Mesenchymal stem cell (in vitro differentiated cells and primary cell): Measurements from ENCODE around the gene TTC9C.

Experiments used
- DNase-seq: peaks from one replicate; pipeline ENCODE4 v3.0.0-alpha.2; 2013
- H2AFZ ChIP-seq: one replicate; pipeline ENCODE4 v1.6.1; 2013; ENCODE audit warnings: low read depth, mild to moderate bottlenecking, control low read depth, inconsistent platforms, low read length, moderate library complexity
- H2AK5ac ChIP-seq: 2 replicates; pipeline ENCODE4 v1.6.1; 2013; ENCODE audit warnings: low read length, moderate library complexity, mild to moderate bottlenecking, inconsistent platforms; ENCODE audit not compliant: severe bottlenecking
- H2BK120ac ChIP-seq: one replicate; pipeline ENCODE4 v1.6.1; 2013; ENCODE audit warnings: low read depth, mild to moderate bottlenecking, inconsistent platforms, low read length, moderate library complexity
- H2BK12ac ChIP-seq, 2 experiments: one replicate each; pipeline ENCODE4 v1.6.1; 2013; ENCODE audit warnings: inconsistent platforms in 2 of 2, low read length in 2 of 2, mild to moderate bottlenecking in 2 of 2, moderate library complexity in 2 of 2, control low read depth in 1 of 2
- H2BK15ac ChIP-seq: one replicate; pipeline ENCODE4 v1.6.1; 2013; ENCODE audit warnings: mild to moderate bottlenecking, low read depth, inconsistent platforms; ENCODE audit not compliant: poor library complexity, severe bottlenecking
- H2BK5ac ChIP-seq: 2 replicates; pipeline ENCODE4 v1.6.1; 2013; ENCODE audit warnings: low read depth, mild to moderate bottlenecking, low read length, control low read depth, inconsistent platforms; ENCODE audit not compliant: poor library complexity, severe bottlenecking
- H3K14ac ChIP-seq, 2 experiments: one replicate each; pipeline ENCODE4 v1.6.1; 2013; ENCODE audit warnings: inconsistent platforms in 2 of 2, low read length in 2 of 2, control low read depth in 1 of 2, mild to moderate bottlenecking in 1 of 2, moderate library complexity in 1 of 2
- H3K18ac ChIP-seq, 2 experiments: one replicate each; pipeline ENCODE4 v1.6.1; 2013; ENCODE audit warnings: inconsistent platforms in 2 of 2, low read length in 2 of 2, control low read depth in 1 of 2, low read depth in 1 of 2, mild to moderate bottlenecking in 1 of 2
- H3K23ac ChIP-seq, 2 experiments: one replicate each; pipeline ENCODE4 v1.6.1; 2013; ENCODE audit warnings: inconsistent platforms in 2 of 2, low read length in 2 of 2, mild to moderate bottlenecking in 2 of 2, moderate library complexity in 2 of 2, control low read depth in 1 of 2
- H3K27ac ChIP-seq: 2 replicates; pipeline ENCODE4 v1.5.1; 2013; ENCODE audit warnings: mild to moderate bottlenecking, moderate library complexity, low read length, control low read depth, inconsistent platforms; ENCODE audit not compliant: poor library complexity, severe bottlenecking
- H3K27me3 ChIP-seq, 2 experiments: 2 replicates each; pipeline versions ENCODE4 v1.6.1 to v1.7.0; 2013; ENCODE audit warnings: low read length in 2 of 2, mild to moderate bottlenecking in 2 of 2, moderate library complexity in 2 of 2, control low read depth in 1 of 2, inconsistent platforms in 1 of 2; ENCODE audit not compliant: control insufficient read depth in 1 of 2, insufficient read depth in 1 of 2
- H3K36me3 ChIP-seq, 2 experiments: 2 replicates each; pipeline versions ENCODE4 v1.6.1 to v1.7.0; 2013; ENCODE audit warnings: low read length in 2 of 2, control low read depth in 1 of 2, inconsistent platforms in 1 of 2, low read depth in 1 of 2, mild to moderate bottlenecking in 1 of 2; ENCODE audit not compliant: insufficient read depth in 2 of 2, control insufficient read depth in 1 of 2
- H3K4ac ChIP-seq, 2 experiments: one replicate each; pipeline ENCODE4 v1.6.1; 2013; ENCODE audit warnings: inconsistent platforms in 2 of 2, low read length in 2 of 2, mild to moderate bottlenecking in 2 of 2, moderate library complexity in 2 of 2, control low read depth in 1 of 2, low read depth in 1 of 2
- H3K4me1 ChIP-seq: 2 replicates; pipeline ENCODE4 v1.6.1; 2013; ENCODE audit warnings: low read depth, low read length, control low read depth; ENCODE audit not compliant: control insufficient read depth, insufficient read depth
- H3K4me2 ChIP-seq: 2 replicates; pipeline ENCODE4 v1.6.1; 2013; ENCODE audit warnings: low read length, mild to moderate bottlenecking, inconsistent platforms; ENCODE audit not compliant: poor library complexity, severe bottlenecking
- H3K4me3 ChIP-seq, 2 experiments: 2 replicates each; pipeline versions ENCODE4 v1.5.1 to v1.7.0; 2013; ENCODE audit warnings: low read length in 2 of 2, mild to moderate bottlenecking in 2 of 2, control low read depth in 1 of 2, low read depth in 1 of 2; ENCODE audit not compliant: insufficient read depth in 1 of 2
- H3K79me1 ChIP-seq: replicated peaks from 2 replicates; pipeline ENCODE4 v1.6.1; 2013; ENCODE audit warnings: mild to moderate bottlenecking, control low read depth, low read length, inconsistent platforms; ENCODE audit not compliant: poor library complexity, severe bottlenecking
- H3K9ac ChIP-seq: 2 replicates; pipeline ENCODE4 v1.7.0; 2013; ENCODE audit warnings: mild to moderate bottlenecking, low read length, moderate library complexity
- H3K9me3 ChIP-seq: 2 replicates; pipeline ENCODE4 v1.7.0; 2013; ENCODE audit warnings: mild to moderate bottlenecking, low read length; ENCODE audit not compliant: control insufficient read depth
- H4K8ac ChIP-seq: one replicate; pipeline ENCODE4 v1.6.1; 2013; ENCODE audit warnings: inconsistent platforms, mild to moderate bottlenecking, low read length, moderate library complexity
- H4K91ac ChIP-seq: one replicate; pipeline ENCODE4 v1.6.1; 2013; ENCODE audit warnings: mild to moderate bottlenecking, low read length, inconsistent platforms
- WGBS: methylation state at CpG from one replicate; pipeline ENCODE4 v1.1.7; 2013; ENCODE audit warnings: mixed read lengths; 5-methylcytosine and 5-hydroxymethylcytosine counted together

TTC9C gene

GRCh38 chr11:62771144-62772021, 43.1 kb downstream of the TTC9C start, which contains the start of gene TAF6L:
TSS of gene TAF6L (plus strand) at chr11:62771396. CDS start at chr11:62775784, 4,388 bp downstream.
- H3K4ac ChIP-seq: peak within 1 kb of the TSS; percentile 79 to 87
- peaks cover 24 to 39% of the 10 kb centered on the region in 2 experiments for H3K36me3 ChIP-seq
- WGBS: 1% methylated on average over 49 of the region's 60 CpGs
- peak within 1 kb of the TSS; percentile 98 for H2BK15ac ChIP-seq
- H3K4me3 ChIP-seq: peak within 1 kb of the TSS; percentile 70 to 90
- peaks cover 6% of the 10 kb centered on the region for H3K4me1 ChIP-seq
- peak within 1 kb of the TSS; percentile 75 for H2AFZ ChIP-seq
- no peak within 1 kb of the TSS for H2BK120ac ChIP-seq
- no peak within 1 kb of the TSS for H3K23ac ChIP-seq
- peak within 1 kb of the TSS; percentile 91 for H3K9ac ChIP-seq
- DNase-seq: peak; percentile 99
- H3K79me1 ChIP-seq: peaks cover 17% of the 10 kb centered on the region
- H3K9me3 ChIP-seq: no peaks in the 10 kb centered on the region
- peak within 1 kb of the TSS; percentile 66 for H3K4me2 ChIP-seq
- peak within 1 kb of the TSS; percentile 86 for H3K27ac ChIP-seq
- peak within 1 kb of the TSS; percentile 92 to 95 for H3K18ac ChIP-seq
- H2BK12ac ChIP-seq: peak within 1 kb of the TSS; percentile 9 to 45
- peak within 1 kb of the TSS; percentile 30 for H2AK5ac ChIP-seq
- peak within 1 kb of the TSS; percentile 91 for H4K8ac ChIP-seq
- H2BK5ac ChIP-seq: no peak within 1 kb of the TSS
- H4K91ac ChIP-seq: peak within 1 kb of the TSS; percentile 96
- H3K27me3 ChIP-seq: no peaks in the 10 kb centered on the region
- peak within 1 kb of the TSS in 1 of 2 experiments; percentile 89 for H3K14ac ChIP-seq

GRCh38 chr11:62774407-62774806, 46.1 kb downstream of the TTC9C start:
- Histone ChIP-seq H3K9ac (no peak overlapping the region), H3K14ac (no peak overlapping the region), H3K9me3 (no peaks in the 10 kb centered on the region), H2AK5ac (no peak overlapping the region), H2BK120ac (no peak overlapping the region), H2AFZ (no peak overlapping the region), H3K79me1 (peaks cover 22% of the 10 kb centered on the region), H4K91ac (no peak overlapping the region), H3K4me2 (no peak overlapping the region), H3K18ac (no peak overlapping the region), H3K27ac (no peak overlapping the region), H3K27me3 (no peaks in the 10 kb centered on the region), H2BK5ac (no peak overlapping the region), H3K4ac (no peak overlapping the region), H3K36me3 (peaks cover 40 to 43% of the 10 kb centered on the region in 2 experiments), H3K23ac (no peak overlapping the region), H2BK12ac (no peak overlapping the region), H3K4me1 (peaks cover 6% of the 10 kb centered on the region), H2BK15ac (no peak overlapping the region), H3K4me3 (no peak overlapping the region), H4K8ac (no peak overlapping the region)
- no peak for DNase-seq
- 96% methylated on average over 5 of the region's 6 CpGs for WGBS

GRCh38 chr11:62775646-62776045, 47.4 kb downstream of the TTC9C start:
- no peak for DNase-seq
- no peak overlapping the region for H2AK5ac ChIP-seq
- H3K27me3 ChIP-seq: no peaks in the 10 kb centered on the region
- H3K9me3 ChIP-seq: no peaks in the 10 kb centered on the region
- H3K9ac ChIP-seq: no peak overlapping the region
- H2BK5ac ChIP-seq: no peak overlapping the region
- H3K4me3 ChIP-seq: no peak overlapping the region
- peaks cover 26% of the 10 kb centered on the region for H3K79me1 ChIP-seq
- no peak overlapping the region for H2AFZ ChIP-seq
- H4K8ac ChIP-seq: no peak overlapping the region
- H4K91ac ChIP-seq: no peak overlapping the region
- no peak overlapping the region for H3K27ac ChIP-seq
- H3K4me1 ChIP-seq: peaks cover 5% of the 10 kb centered on the region
- WGBS: 95% methylated on average over 17 of the region's 17 CpGs
- no peak overlapping the region for H3K14ac ChIP-seq
- no peak overlapping the region for H3K23ac ChIP-seq
- H3K4ac ChIP-seq: no peak overlapping the region
- peaks cover 44 to 50% of the 10 kb centered on the region in 2 experiments for H3K36me3 ChIP-seq
- H2BK120ac ChIP-seq: no peak overlapping the region
- no peak overlapping the region for H3K18ac ChIP-seq
- no peak overlapping the region for H3K4me2 ChIP-seq
- H2BK15ac ChIP-seq: no peak overlapping the region
- H2BK12ac ChIP-seq: no peak overlapping the region

GRCh38 chr11:62777389-62777788, 49.1 kb downstream of the TTC9C start:
- Histone ChIP-seq H4K91ac (no peak overlapping the region), H3K9ac (no peak overlapping the region), H3K18ac (no peak overlapping the region), H2BK5ac (no peak overlapping the region), H3K36me3 (peaks cover 51 to 60% of the 10 kb centered on the region in 2 experiments), H3K4me3 (no peak overlapping the region), H3K4ac (no peak overlapping the region), H3K14ac (no peak overlapping the region), H3K27me3 (no peaks in the 10 kb centered on the region), H3K4me1 (no peaks in the 10 kb centered on the region), H2AFZ (no peak overlapping the region), H2BK12ac (no peak overlapping the region), H3K79me1 (peaks cover 30% of the 10 kb centered on the region), H4K8ac (no peak overlapping the region), H3K27ac (no peak overlapping the region), H3K9me3 (no peaks in the 10 kb centered on the region), H2AK5ac (no peak overlapping the region), H2BK15ac (no peak overlapping the region), H2BK120ac (no peak overlapping the region), H3K23ac (no peak overlapping the region), H3K4me2 (no peak overlapping the region)
- WGBS: 95% methylated on average over 2 of the region's 2 CpGs
- no peak for DNase-seq
